Kasumi-1 (cell line): Measurements from ENCODE around the gene IRF1.

ENCODE experiments used
- DNase-seq, 2 experiments: peaks; one replicate each; lab custom pipeline; 2025; lab: John Stamatoyannopoulos, UW

The IRF1 gene

DNA sequence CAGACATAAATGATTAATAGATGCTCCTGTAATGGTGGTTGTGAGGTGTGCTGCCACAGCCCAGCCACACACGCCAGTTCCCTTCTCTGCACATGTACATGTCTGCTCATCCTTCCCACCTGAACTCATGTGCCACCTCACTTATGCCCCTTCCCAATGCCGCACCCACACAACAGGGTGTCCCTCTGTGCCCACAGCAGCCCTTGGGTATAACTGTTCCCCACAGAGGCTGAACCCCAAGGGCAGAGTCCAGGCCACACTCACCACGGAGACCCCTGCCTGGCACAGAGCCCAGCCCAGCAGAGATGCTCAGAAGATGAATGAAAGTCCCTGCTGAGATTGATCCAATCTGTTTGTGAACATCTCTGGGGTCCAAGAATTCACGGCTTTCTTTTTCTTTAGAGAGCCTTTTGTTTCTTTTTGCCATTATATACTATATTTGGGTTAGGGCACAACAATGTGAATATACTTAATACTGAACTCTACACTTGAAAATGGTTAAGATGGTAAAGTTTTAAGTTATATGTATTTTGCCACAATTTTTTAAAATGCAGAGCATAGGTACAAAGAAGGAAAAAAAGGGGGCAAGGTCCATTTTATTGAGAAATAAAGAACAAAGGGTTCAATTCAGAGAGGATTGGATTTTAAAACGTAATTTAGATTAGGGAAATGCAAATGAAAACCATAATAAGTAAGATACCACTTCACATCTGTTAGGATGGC lies 29.6 kb downstream of the IRF1 start:
- DNase-seq = no peak

DNA sequence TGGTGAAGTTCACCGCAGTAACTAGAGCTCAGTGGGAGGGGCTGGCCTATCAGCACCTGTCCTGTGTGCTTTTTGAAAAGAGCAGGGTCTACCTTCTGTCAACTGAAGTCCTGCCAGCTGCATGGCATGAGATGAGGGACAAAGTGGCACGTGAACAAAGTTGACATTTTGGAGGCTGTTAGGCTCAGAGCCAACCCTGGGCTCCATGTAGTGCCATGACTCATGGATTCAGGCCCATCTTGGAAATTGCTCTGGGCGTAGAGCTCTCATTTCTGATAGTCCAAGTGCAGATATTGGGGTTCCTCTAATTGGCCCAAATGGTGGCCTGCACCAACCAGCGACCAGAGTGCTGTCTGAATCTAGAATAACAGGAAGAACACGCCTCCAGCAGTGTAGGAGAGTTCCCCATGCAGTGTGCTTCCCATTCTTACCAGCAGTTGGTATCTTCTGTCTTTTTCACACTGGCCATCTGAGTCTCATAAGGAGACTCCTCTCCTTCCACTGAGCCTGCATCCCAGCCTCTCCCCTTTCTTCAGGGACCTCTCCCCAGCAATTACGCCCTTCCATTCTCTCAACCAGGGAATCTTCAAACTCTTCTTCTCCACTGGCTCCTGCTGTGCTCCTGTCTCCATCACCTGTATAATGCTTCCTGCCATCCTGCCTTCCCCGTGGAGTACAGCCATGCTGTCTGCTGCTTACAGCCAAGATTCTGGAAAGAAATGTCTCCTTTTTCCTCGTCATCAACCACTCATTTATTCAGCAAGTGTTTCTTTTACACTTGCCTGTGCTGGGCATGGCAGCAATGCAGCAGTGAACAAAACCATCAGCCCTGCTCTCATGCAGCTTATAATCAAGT lies 30.4 kb downstream of the IRF1 start:
- peak; percentile 86 to 87 for DNase-seq

DNA sequence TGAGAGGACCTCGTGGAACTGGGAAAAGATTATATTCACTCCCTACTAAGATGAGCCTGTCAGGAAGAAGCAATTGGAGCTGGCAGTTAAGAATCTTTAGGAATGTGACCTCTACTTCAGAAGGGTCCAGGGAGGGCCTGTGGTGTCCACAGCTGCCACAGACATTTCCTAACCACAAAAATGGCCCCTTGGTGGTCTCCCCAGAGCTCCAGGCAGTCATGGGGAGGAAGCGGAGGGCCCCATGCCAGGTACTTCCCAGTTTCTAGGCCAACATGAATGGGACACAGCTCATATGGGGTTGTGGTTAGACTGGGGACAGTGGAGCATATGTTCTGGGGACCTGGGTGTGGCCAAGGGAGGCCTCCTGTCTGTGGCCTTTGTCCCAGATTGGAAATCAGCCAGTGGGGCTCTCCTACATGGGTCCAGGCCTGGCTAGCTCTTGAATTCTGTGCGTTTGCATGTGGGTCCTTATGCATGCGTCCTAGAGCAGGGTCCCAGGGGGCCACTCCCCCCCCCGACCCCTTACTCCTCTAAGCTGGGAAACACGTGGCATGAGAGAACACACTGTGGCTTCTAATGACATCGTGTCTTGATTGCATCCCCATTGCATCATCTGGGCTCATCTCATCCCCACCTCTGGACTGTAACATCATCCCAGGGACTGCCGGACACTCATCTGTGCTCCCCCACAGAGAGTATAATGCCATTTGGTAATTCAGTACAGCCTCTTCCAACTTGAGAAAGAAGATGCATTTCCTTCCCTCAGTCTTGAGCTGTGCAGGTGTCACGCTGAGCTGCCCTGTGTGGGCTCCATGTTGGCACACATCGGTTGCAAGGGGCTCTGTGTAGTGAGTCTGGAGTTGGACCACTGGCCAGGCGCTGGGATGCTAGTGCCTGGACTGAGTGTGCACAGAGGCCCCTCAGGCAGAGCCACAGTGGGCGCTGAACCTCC lies 31.3 kb downstream of the IRF1 start:
- DNase-seq = peak; percentile 27 to 35

DNA sequence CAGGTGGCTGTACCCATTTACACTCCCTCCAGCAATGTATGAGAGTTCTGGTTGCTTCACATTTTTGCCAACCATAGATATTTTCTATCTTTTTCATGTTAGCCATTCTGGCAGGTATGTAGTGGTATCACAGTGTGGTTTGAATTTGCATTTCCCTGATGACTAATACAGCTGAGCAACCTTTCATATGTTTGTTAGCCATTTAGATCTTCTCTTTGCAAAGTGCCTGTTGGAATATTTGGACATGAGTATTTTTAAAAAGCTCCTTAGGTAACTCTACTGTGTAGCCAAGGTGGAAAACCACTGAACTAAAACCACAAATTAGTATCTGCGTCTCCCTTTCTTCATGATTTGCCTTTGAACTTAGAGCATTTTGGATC lies 31.9 kb downstream of the IRF1 start:
- no peak for DNase-seq

DNA sequence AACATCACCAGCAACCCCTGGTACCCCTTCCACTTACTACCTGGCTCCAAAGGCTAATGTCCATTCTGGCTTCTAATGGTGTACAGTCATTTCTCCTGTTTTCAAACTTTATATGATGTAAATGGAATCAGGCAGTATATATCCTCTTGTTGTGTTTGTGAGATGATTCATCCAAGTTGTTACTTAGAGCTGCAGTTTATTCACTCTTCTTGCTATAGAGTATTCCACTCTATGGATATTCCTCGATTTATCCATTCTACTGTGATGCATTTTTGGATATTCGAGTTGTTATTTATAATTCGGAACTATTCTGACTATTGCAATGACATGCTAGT lies 32.4 kb downstream of the IRF1 start:
- no peak for DNase-seq

DNA sequence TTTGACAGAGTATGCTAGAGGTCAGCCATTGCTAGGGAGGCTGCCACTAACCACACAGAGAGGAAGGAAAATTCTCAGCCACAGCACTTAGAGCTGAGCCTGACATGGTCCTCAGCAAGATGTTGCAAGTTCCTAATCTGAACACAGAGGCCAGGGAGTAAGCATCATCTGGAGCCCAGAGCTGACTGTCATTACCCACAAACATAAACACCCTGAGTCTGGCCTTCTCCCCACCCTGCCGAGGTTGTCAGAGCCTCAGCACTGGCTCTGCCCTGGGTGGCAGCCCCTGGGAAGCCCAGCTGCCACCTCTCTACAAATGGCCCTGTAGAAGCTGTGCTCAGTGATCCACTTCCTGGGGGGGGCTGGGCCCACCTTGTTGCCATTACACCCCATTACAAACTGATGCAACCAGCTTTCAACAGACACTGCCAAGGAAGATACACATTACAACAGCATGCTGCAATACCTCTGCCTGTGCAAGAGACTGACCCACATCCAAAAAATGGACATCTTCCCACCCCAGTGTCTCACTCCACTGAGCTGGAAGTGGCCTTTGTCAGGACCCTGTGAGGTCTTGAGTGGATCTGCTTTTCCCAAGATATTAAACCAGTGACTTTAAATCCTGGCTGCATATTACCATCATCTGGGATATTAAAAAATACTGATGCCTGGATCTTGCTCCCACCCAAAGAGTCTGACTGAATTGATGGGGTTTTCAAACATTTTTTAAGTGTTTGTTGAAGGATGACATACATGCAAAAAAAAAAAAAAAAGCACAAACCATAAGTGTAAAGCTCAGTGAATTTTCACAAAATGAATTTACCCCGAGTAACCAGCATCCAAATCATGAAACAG lies 33.0 kb downstream of the IRF1 start:
- peak; percentile 89 for DNase-seq

DNA sequence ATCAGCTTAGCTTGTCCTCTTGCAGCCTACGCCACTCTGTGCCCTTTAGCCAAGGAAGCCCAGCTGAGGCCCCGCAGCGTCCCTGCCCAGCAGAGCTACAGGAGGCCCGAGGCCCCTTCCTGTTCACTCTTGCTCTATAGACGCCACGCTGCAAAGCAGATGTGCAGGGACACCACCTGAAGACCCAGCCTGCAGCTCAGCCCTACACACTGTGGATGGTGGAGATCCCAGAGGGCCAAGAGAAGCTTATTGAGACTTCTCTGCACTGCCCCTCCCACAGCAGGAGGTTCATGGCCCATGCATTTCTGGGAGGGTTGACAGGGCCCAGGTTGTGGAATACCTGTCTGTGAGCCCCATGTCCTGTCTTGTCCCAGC lies 33.6 kb downstream of the IRF1 start:
- no peak for DNase-seq

DNA sequence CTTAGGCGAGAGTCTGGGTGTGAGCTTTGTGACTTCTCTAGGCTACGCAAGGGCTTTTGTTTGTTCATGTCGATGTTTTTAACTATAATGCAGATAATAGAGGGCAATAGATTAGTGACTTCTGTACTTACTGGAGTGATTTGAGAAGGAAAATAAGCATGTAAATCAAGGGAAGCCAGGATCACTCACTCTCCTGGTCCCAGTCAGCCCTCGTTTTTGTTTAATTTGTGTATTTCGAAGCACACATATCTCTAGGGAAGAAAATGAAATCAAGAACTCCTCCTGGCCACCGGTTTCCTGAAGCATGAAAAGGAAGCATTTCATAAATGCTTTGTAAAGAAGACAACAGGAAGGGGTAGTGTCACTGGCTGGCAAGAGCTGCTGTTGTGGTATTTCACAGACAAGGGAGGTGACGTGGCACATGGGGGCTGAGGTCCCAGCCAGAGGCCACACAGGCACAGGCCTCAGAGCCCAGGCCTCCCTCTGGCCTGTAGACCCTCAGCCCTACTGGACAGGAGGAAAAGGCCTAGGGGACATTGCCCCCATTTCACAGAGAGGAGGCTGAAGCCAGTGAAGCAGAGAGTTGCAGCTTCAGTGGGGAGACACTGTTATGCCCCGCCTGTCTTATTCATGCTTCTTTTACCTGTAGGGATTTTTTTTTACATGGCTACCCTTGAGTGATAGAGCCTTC lies 34.1 kb downstream of the IRF1 start:
- peak; percentile 92 to 95 for DNase-seq

DNA sequence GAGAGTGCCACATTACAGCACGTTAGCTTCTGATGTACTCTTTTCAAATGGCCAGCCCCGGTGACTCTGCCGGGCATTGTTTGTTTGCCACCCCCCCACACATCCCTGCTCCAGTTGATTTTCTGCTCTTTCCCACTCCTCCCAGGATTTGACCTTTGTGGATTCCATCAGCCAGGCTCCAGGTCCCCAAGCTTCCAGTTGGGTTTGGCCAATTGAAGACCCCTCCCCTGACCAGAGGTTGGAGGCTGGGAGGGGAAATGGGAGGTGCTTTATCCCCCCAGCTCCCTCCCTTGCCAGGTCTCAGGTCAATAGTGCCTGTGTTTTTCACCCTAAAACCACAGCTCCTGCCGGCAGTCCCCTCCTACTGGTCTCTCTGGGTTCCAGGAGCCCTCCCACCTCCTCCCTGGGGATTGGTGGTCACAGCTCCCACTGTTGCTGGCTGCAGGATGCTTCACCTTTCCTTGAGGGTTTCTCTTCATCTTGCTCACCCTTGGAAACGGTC lies 34.9 kb downstream of the IRF1 start:
- DNase-seq = no peak

DNA sequence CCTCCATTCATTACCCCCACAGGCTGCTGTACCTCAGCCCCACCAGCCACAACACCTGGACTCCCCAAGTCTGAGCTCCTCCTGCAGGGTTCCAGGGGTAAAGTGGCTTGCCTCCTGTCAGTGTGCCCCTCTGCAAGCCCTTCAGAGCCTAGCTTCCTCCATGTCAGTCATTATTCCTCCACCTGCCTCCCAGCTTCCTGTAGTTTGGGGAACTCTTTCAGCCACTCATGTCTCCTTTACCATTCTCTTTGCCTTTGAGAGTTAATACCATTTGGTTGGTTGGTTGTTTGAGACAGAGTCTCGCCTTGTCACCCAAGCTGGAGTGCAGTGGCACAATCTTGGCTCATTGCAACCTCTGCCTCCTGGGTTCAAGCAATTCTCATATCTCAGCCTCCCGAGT lies 36.2 kb downstream of the IRF1 start:
- peak; percentile 20 to 22 for DNase-seq

DNA sequence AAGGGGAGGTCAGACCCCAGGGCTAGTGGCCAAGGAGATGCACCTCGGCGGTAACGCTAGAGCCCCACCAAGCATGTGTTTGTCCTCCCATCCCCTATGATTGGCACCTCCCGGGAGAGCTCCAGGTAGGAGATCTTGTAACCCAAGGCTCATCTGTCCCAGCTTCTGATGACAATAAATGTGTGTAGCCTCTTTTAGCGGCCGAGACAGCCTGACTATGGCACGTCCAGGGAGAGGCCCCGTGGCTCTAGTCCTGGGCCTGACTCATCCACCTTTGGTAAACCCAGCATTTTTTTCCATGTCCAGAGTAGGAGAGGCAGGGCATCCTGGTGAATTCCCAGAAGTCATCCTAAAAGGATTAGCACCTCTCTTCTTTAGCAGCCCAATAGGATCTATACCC lies 39.2 kb downstream of the IRF1 start:
- DNase-seq = no peak

DNA sequence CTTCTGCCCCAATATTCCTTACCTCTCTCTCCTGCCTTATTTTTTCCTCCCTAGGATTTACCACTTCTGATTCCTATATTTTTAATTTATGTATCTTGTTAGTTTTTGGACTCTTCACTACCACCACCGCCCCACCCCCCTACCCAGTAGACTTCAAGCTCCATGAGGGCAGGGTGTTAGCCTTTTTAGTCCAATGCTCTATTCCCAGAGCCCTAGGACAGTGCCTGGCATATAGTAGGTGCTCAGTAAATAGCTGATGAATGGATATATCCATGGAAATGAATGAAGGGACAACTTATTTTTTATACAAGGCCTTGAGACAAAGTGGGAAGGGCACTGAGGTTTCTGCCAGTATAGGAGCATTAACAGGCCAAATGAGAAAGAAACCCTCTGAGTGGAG lies 41.5 kb downstream of the IRF1 start:
- DNase-seq = no peak

DNA sequence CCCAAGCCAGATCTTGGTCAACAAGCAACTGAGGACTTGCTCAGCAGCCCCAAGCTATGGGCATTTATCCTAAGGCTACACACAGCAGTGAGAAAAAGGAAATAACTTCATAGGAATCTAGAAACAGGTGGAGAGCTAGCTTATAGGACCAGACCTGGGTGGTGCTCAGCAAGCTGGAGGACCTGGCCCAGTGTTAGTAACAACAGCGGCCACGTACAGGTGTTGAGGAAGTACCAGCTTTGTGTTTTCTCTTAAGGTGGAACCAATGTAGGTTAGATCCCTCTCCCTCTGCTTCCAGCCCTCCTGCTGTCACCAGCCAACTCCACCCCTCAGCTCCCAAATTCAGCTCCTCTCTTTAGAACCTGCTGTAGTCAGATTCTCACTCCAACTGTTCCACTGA lies 43.4 kb downstream of the IRF1 start:
- DNase-seq = no peak

DNA sequence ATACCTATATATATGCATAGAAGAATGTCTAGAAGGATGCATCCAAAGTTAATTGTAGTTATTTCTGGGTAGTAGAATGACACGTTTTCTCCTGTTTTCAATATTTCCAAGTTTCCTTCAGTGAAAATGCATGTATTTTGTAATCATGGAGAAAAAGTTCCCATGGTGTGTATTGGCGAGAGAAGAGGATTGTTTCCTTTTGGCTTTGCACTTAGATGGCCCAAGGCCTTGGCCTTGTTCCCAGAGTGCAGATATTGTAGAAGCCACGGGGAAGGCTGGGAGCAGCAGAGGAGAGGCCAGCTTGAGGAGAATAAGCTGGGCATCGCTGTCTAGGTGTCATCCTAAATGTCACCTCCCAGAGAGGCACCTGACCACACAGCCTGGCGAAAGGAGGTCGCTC lies 44.0 kb downstream of the IRF1 start:
- no peak for DNase-seq

DNA sequence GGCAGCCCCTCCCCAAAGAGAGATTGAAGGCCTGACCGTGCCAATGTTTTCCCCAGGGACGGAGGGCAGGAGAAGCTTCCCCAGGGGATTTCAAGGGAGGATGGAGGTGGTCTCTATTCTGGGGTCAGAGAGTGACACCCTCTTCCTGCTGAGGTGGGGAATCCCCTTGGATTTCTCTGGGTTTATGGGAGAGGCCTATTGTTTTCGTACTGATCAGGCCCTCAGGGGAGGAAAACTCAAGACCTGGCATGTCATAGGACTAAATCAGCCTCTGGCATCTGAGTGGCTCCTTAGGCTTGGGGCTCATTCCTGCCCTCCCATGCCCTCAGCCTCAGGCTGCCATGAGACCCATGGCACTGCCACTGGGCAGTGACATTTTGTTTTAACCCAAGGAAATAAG lies 44.6 kb downstream of the IRF1 start:
- no peak for DNase-seq

DNA sequence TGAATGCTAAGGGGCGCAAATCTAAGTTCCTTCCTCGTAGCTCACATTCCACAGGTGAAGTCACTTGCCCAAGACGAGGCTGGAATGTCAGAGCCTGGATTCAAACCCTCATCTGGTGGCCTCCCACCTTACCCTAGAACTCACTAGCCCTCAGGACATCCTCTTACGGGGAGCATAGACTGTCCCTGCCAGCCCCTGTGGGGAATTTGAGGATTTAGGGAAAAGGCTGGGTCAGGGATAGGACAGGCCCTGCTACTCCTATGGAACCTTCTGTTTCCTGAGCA lies 45.0 kb downstream of the IRF1 start:
- DNase-seq = no peak

DNA sequence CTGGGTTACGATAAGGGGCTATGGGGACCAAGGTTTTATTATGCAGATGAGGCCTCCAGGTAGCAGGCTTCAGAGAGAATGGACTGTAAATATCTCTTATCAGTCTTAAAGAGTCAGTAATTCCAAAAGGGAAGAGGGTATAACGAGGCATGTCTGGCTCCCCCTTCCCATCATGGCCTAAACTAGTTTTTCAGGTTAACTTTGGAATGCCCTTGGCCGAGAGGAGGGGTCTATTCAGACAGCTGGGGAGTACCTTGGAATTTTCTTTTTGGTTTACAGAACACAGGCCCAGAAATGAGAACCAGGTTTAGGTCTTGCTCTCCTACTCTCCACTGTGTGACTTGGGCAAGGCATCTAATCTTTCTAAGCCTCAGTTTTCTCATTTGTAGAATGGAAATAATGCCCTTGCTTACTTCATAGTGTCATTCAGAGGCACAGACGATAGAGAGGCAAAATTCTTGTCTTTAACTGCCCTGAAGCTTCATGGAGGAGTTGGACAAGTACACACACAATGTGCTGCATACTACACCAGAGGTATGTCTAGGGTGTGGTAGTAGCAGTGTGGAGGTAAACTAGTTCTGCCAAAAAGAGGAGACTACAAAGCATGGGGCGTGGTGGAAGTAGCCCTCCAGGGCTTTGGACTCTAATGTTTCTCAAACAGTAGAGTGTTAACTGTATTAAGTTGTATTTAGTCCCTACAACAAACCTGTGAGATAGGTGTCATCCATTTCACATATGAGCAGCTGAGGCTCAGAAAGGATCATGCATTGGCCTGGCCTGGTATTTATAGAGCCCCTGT lies 45.5 kb downstream of the IRF1 start:
- DNase-seq = no peak

DNA sequence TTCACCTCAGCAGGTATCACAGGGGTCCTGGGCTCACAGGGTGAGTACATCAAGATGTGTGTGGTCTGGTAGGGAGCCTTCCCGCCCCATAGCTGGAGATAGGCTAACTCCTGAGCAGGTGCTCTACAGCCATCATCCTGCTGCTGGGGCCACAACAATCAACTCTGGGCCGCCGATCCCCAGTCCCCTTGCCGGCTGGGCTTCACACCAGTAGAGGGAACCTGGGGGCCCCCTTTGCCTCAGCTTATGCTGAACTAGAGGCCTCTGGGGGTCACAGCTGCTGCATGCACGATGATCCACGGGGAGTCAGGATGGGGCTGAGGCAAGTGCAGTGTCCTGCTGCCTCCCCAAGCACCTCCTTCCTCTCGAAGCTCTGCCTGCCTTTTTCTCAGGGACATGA lies 46.5 kb downstream of the IRF1 start:
- no peak for DNase-seq

DNA sequence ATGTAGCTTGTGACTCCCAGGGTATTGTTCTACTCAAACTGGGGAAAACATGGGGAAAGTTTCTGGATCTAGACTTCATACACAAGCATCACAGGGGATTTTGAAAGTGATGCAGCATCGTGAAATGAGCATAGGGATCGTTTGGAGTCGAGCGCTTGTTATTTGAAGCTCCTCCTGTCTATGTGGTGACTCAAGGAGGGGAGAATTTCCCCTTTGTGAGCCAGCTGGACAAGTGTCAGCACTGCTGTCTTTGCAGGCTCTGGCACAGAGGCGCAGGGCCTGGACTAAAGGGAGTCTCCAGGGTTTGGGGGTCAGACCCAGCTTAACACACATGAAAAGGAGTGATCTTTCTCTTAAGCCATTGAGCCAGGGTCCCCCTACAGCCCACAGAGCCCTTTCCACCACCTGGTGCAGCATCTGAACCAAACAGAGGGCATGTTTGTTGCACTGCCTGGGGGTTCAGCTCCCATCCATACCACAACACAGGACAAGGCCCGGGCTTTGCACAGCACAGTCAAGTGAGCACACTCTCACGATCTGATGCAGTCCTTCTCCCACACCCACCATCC lies 51.0 kb downstream of the IRF1 start:
- DNase-seq = no peak

DNA sequence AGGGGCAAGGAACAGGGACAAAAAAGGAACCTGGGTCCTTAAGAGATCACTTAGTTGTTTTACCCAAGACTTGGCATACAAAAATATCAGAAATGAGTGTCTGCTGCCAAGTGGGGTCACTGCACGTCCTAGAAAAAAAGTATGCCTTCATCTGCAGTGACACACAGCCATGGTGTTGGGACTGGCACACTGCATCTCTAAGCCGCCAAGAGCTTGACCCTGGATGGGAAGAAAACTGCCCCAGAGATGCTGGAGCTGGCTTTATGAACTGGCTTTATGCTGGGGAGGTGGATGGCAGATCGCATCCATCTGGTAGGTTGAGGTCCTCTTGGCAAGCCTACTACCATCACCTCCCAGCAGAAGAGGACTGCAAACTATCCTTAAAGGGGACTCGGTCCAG lies 51.7 kb downstream of the IRF1 start:
- DNase-seq = no peak
